B cell (primary cell): ENCODE data around the gene PTPN6. TPM values are rescaled to one million over a fixed set of nuclear protein-coding genes. Genes with fewer than 3 reads are reported as not detected.

Source experiments
- ATAC-seq: fragments of 200-7000 bp; cut with Tn5 transposase; one replicate; pipeline ENCODE4 v1.10.0; 2021; ENCODE audit warnings: low read depth, mild to moderate bottlenecking, moderate number of reproducible peaks, moderate library complexity
- CTCF ChIA-PET: fragments of 350-600 bp; sonication (Branson Sonifier 250); formaldehyde crosslinking; loops from one replicate; lab custom pipeline; 2021; ENCODE audit warnings: antibody characterized with exemption, inconsistent platforms; lab: Charles Lee
- POLR2A ChIA-PET: fragments of 350-600 bp; sonication (Branson Sonifier 250); formaldehyde crosslinking; loops from one replicate; lab custom pipeline; 2021; ENCODE audit warnings: antibody characterized with exemption; lab: Charles Lee
- DNase-seq: peaks from one replicate; pipeline ENCODE4 v3.0.0; 2013
- H2AFZ ChIP-seq: 2 replicates; pipeline ENCODE4 v1.6.1; 2012; ENCODE audit warnings: mild to moderate bottlenecking, low read depth, low read length; ENCODE audit not compliant: insufficient read depth, poor library complexity, severe bottlenecking
- H3K27ac ChIP-seq, 2 donors: 1 replicate in 1 of 2; 2 replicates in 1 of 2; pipeline ENCODE4 v1.5.1; 2012 to 2013; ENCODE audit warnings: low read length in 2 of 2, mild to moderate bottlenecking in 2 of 2, moderate library complexity in 1 of 2
- H3K27me3 ChIP-seq, 4 experiments: fragments of 200-600 bp in 1 of 4; sonication (generic) in 1 of 4; replicated peaks in 1 of 4; 1 replicate in 2 of 4; 2 replicates in 2 of 4; pipeline versions ENCODE4 v1.6.1 to v1.7.0; 2013 to 2016; ENCODE audit warnings: low read length in 3 of 4, mild to moderate bottlenecking in 2 of 4, mixed read lengths in 1 of 4, moderate library complexity in 1 of 4; ENCODE audit not compliant: insufficient read depth in 4 of 4, control insufficient read depth in 3 of 4; ENCODE audit errors: control extremely low read depth in 1 of 4
- H3K36me3 ChIP-seq, 2 experiments: replicated peaks in 1 of 2; 1 replicate in 1 of 2; 2 replicates in 1 of 2; pipeline versions ENCODE4 v1.6.1 to v1.7.1; 2013; ENCODE audit warnings: low read length in 1 of 2; ENCODE audit not compliant: insufficient read depth in 2 of 2, control insufficient read depth in 1 of 2; ENCODE audit errors: control extremely low read depth in 1 of 2, extremely low read depth in 1 of 2
- H3K4me1 ChIP-seq, 2 donors: fragments of 200-600 bp in 1 of 2; sonication (generic) in 1 of 2; 1 replicate in 1 of 2; 2 replicates in 1 of 2; pipeline versions ENCODE4 v1.5.1 to v1.6.1; 2013 to 2017; ENCODE audit warnings: low read length in 2 of 2; ENCODE audit not compliant: control insufficient read depth in 2 of 2, insufficient read depth in 2 of 2
- H3K4me2 ChIP-seq: replicated peaks from 2 replicates; pipeline ENCODE3; 2012; ENCODE audit warnings: mild to moderate bottlenecking, low read depth, low read length; ENCODE audit not compliant: poor library complexity, severe bottlenecking
- H3K4me3 ChIP-seq, 5 experiments: fragments of 200-600 bp in 1 of 5; sonication (generic) in 1 of 5; 1 replicate in 3 of 5; 2 replicates in 2 of 5; pipeline versions ENCODE4 v1.5.1 to v1.7.0; 2011 to 2016; ENCODE audit warnings: low read length in 4 of 5, mild to moderate bottlenecking in 4 of 5, low read depth in 2 of 5, control low read depth in 1 of 5, moderate library complexity in 1 of 5; ENCODE audit not compliant: insufficient read depth in 1 of 5; ENCODE audit errors: control extremely low read depth in 1 of 5, extremely low read depth in 1 of 5
- H3K79me2 ChIP-seq: fragments of 200-600 bp; sonication (generic); one replicate; pipeline ENCODE4 v1.6.0; 2016; ENCODE audit warnings: low read length; ENCODE audit not compliant: control insufficient read depth, insufficient read depth
- H3K9ac ChIP-seq: fragments of 200-600 bp; sonication (generic); 2 replicates; pipeline ENCODE4 v1.6.1; 2017; ENCODE audit warnings: mild to moderate bottlenecking, low read length, moderate library complexity
- H3K9me3 ChIP-seq, 3 donors: one replicate each; pipeline versions ENCODE4 v1.6.1 to v1.7.1; 2013; ENCODE audit warnings: low read length in 2 of 3; ENCODE audit not compliant: control insufficient read depth in 2 of 3, insufficient read depth in 1 of 3; ENCODE audit errors: control extremely low read depth in 1 of 3
- H4K20me1 ChIP-seq: 2 replicates; pipeline ENCODE4 v1.6.0; 2012; ENCODE audit warnings: mild to moderate bottlenecking, low read length; ENCODE audit not compliant: insufficient read depth, control insufficient read depth, poor library complexity, severe bottlenecking
- H3K27ac Mint-ChIP-seq: one replicate; pipeline ENCODE4 v1.8.0; 2021; ENCODE audit warnings: mixed read lengths
- H3K27me3 Mint-ChIP-seq: one replicate; pipeline ENCODE4 v1.8.0; 2021; ENCODE audit warnings: mixed read lengths
- H3K4me1 Mint-ChIP-seq: one replicate; pipeline ENCODE4 v1.8.0; 2021; ENCODE audit warnings: mixed read lengths
- H3K4me3 Mint-ChIP-seq: one replicate; pipeline ENCODE4 v1.8.0; 2021; ENCODE audit warnings: mixed read lengths
- H3K9me3 Mint-ChIP-seq: one replicate; pipeline ENCODE4 v1.8.0; 2022; ENCODE audit warnings: mixed read lengths; ENCODE audit not compliant: insufficient read depth
- EZH2 ChIP-seq: IDR thresholded peaks from 2 replicates; pipeline ENCODE4 v1.6.1; 2012; ENCODE audit warnings: borderline replicate concordance, low read depth, mild to moderate bottlenecking, moderate library complexity, low read length; ENCODE audit not compliant: insufficient read depth, poor library complexity, severe bottlenecking
- WGBS: methylation state at CpG from one replicate; pipeline ENCODE4 v1.1.5; 2013; ENCODE audit warnings: missing lambda C conversion rate; ENCODE audit not compliant: insufficient coverage; 5-methylcytosine and 5-hydroxymethylcytosine counted together
- intact Hi-C: fragments of 100-400 bp; cut with micrococcal nuclease; formaldehyde crosslinking; loops from one replicate; pipeline ENCODE4 v1.10.0; 2022
- polyA plus RNA-seq: library from polyadenylated mRNA; depleted of rRNA; stranded (reverse); fragments of >200 nt; gene quantifications from 2 replicates; pipeline ENCODE4 v1.2.3, GENCODE V29; 2012
- total RNA-seq, 2 donors: library from RNA; stranded (reverse); fragments of 120-200 nt in 1 of 2; gene quantifications; 1 replicate in 1 of 2; 2 replicates in 1 of 2; pipeline versions ENCODE4 v1.2.3 to v1.2.4, GENCODE V29; 2013 to 2022
- TF ChIP-seq, protein P1 (sequence below): fragments of 200-600 bp; IDR thresholded peaks from one replicate; pipeline ENCODE4 v1.8.0; 2022; ENCODE audit warnings: antibody characterized with exemption, mild to moderate bottlenecking

PTPN6 gene
- total and polyA plus RNA-seq, 2 donors (not counting 1 experiment from before 2014, with no cell fraction given) = 312 to 874 TPM

DNA sequence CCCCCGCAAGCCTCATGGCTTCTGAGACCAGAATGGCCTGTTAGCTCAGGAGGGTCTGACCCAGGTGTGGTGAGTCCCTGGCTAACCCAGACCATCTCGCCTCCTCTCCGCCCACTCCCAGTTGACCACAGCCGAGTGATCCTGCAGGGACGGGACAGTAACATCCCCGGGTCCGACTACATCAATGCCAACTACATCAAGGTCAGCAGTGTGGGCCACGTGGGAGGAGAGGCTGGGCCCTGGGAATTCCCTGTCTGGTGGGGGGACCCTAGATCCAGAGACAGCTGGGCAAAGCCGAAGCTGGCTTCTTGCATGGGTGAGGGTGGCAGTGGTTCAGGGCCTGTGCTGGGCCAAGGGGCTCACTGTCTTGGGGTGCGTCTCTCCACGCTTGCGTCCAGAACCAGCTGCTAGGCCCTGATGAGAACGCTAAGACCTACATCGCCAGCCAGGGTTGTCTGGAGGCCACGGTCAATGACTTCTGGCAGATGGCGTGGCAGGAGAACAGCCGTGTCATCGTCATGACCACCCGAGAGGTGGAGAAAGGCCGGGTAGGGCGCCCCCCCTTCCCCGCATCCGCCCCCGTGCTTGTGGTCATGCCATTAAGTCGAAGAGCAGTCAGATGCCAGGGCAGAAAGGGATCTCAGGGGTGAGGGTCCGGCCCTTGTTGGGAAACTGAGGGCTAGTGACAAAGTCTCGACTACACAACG, 5.0 kb downstream of the PTPN6 start:
- Histone ChIP-seq H3K36me3 (peaks cover 0 to 93% of the 10 kb centered on the region in 2 experiments), H3K4me3 (peak overlapping the region in 3 of 5 experiments; percentile 18 to 98 (median 92))
- H3K4me1 Mint-ChIP-seq = peaks cover 89% of the 10 kb centered on the region

More for the DNA sequence above, 5.0 kb downstream of the PTPN6 start:
- intact Hi-C loops = no loop called here
- TF ChIP-seq, protein P1, sequence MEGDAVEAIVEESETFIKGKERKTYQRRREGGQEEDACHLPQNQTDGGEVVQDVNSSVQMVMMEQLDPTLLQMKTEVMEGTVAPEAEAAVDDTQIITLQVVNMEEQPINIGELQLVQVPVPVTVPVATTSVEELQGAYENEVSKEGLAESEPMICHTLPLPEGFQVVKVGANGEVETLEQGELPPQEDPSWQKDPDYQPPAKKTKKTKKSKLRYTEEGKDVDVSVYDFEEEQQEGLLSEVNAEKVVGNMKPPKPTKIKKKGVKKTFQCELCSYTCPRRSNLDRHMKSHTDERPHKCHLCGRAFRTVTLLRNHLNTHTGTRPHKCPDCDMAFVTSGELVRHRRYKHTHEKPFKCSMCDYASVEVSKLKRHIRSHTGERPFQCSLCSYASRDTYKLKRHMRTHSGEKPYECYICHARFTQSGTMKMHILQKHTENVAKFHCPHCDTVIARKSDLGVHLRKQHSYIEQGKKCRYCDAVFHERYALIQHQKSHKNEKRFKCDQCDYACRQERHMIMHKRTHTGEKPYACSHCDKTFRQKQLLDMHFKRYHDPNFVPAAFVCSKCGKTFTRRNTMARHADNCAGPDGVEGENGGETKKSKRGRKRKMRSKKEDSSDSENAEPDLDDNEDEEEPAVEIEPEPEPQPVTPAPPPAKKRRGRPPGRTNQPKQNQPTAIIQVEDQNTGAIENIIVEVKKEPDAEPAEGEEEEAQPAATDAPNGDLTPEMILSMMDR = no peak
- TF ChIP-seq EZH2 = no peak
- Mint-ChIP-seq H3K9me3 (no peaks in the 10 kb centered on the region), H3K4me3 (peak overlapping the region; percentile 98), H3K27ac (peak overlapping the region; percentile 98), H3K27me3 (no peaks in the 10 kb centered on the region)
- POLR2A ChIA-PET = interaction anchor here (1.5 to 18.2 kb wide), 2 partner anchors 8 to 12 kb away, joined by 3 to 662 read pairs; partner anchors contain the start of genes C12orf57, PTPN6 and RNU7-1
- peak overlapping the region; percentile 95 for H3K9ac ChIP-seq
- ATAC-seq (no peak), DNase-seq (peak; percentile 22)
- H3K79me2 ChIP-seq = peaks cover 92% of the 10 kb centered on the region
- H3K27ac ChIP-seq = peak overlapping the region; percentile 95 to 99
- H3K4me1 ChIP-seq = peaks cover 72 to 77% of the 10 kb centered on the region in 2 donors
- peak overlapping the region; percentile 92 for H3K4me2 ChIP-seq
- no peaks in the 10 kb centered on the region for H3K27me3 ChIP-seq
- no peaks in the 10 kb centered on the region for H3K9me3 ChIP-seq
- WGBS = 51% methylated on average over 26 of the region's 28 CpGs
- H4K20me1 ChIP-seq = peaks cover 62% of the 10 kb centered on the region
- no peak overlapping the region for H2AFZ ChIP-seq
- CTCF ChIA-PET = interaction anchor here (1.4 to 13.5 kb wide), 4 partner anchors 9 to 85 kb away, joined by 3 to 944 read pairs (median 64); partner anchors contain the start of genes C12orf57, PTPN6, RNU7-1 and SPSB2
